ENCODE data around the gene UGT1A3. TPM values are rescaled to one million over a fixed set of nuclear protein-coding genes. Genes with fewer than 3 reads are reported as not detected.
A peak's percentile ranks its signal among the peaks of the same experiment; 100 is the strongest.

UGT1A3 gene
- total and polyA plus RNA-seq, 3 experiments from 2014 or later: not detected

GRCh38 chr2:233689501-233689900 is 39.3 kb upstream of the UGT1A3 start:
- Histone ChIP-seq H3K27me3 (ENCODE audit: insufficient read depth, low read length, poor library complexity, severe bottlenecking) (no peaks in the 10 kb centered on the region), H3K4me1 (ENCODE audit: insufficient read depth, low read length) (no peaks in the 10 kb centered on the region), H3K9me3 (ENCODE audit: low read length) (no peaks in the 10 kb centered on the region), H3K27ac (ENCODE audit: low read depth, low read length) (no peak overlapping the region), H3K4me3 (ENCODE audit: low read length) (no peak overlapping the region), H3K36me3 (ENCODE audit: insufficient read depth, low read length) (no peaks in the 10 kb centered on the region)
- Mint-ChIP-seq H3K4me1 (no peaks in the 10 kb centered on the region), H3K9me3 (no peaks in the 10 kb centered on the region), H3K27me3 (peaks cover 11 to 53% of the 10 kb centered on the region in 2 donors), H3K27ac (no peak overlapping the region), H3K4me3 (no peak overlapping the region), H3K36me3 (no peaks in the 10 kb centered on the region)
- POLR2A ChIA-PET: no interaction called here
- no peak for DNase-seq
- CTCF ChIA-PET: no interaction called here

GRCh38 chr2:233690444-233690843 is 38.4 kb upstream of the UGT1A3 start:
- Mint-ChIP-seq H3K4me1 (no peaks in the 10 kb centered on the region), H3K4me3 (no peak overlapping the region), H3K27me3 (peaks cover 13 to 49% of the 10 kb centered on the region in 2 donors), H3K27ac (no peak overlapping the region), H3K36me3 (no peaks in the 10 kb centered on the region), H3K9me3 (no peaks in the 10 kb centered on the region)
- no peaks in the 10 kb centered on the region for H3K27me3 ChIP-seq (ENCODE audit: insufficient read depth, low read length, poor library complexity, severe bottlenecking)
- CTCF ChIA-PET: no interaction called here
- H3K36me3 ChIP-seq (ENCODE audit: insufficient read depth, low read length): no peaks in the 10 kb centered on the region
- POLR2A ChIA-PET: no interaction called here
- H3K9me3 ChIP-seq (ENCODE audit: low read length): no peaks in the 10 kb centered on the region
- DNase-seq: no peak
- H3K4me1 ChIP-seq (ENCODE audit: insufficient read depth, low read length): no peaks in the 10 kb centered on the region
- no peak overlapping the region for H3K4me3 ChIP-seq (ENCODE audit: low read length)
- no peak overlapping the region for H3K27ac ChIP-seq (ENCODE audit: low read depth, low read length)

- CTCF ChIA-PET: no interaction called here
- Mint-ChIP-seq H3K27ac (peak overlapping the region in 1 of 8 donors; percentile 59), H3K9me3 (no peaks in the 10 kb centered on the region), H3K4me1 (no peaks in the 10 kb centered on the region), H3K4me3 (no peak overlapping the region), H3K27me3 (peaks cover 11 to 44% of the 10 kb centered on the region in 2 donors), H3K36me3 (no peaks in the 10 kb centered on the region)
- no peak for DNase-seq
- Histone ChIP-seq H3K9me3 (ENCODE audit: low read length) (no peaks in the 10 kb centered on the region), H3K27me3 (ENCODE audit: insufficient read depth, low read length, poor library complexity, severe bottlenecking) (no peaks in the 10 kb centered on the region), H3K4me3 (ENCODE audit: low read length) (no peak overlapping the region), H3K27ac (ENCODE audit: low read depth, low read length) (no peak overlapping the region), H3K4me1 (ENCODE audit: insufficient read depth, low read length) (no peaks in the 10 kb centered on the region), H3K36me3 (ENCODE audit: insufficient read depth, low read length) (no peaks in the 10 kb centered on the region)
- POLR2A ChIA-PET: no interaction called here
Measured at GRCh38 chr2:233691443-233692433, 37.1 kb upstream of the UGT1A3 start.

- DNase-seq: no peak
- H3K4me3 Mint-ChIP-seq: no peak within 1 kb of the TSS
- ChIA-PET CTCF (no interaction called here), POLR2A (no interaction called here)
- H3K4me3 ChIP-seq (ENCODE audit: low read length): no peak within 1 kb of the TSS
- no peak within 1 kb of the TSS for H3K27ac ChIP-seq (ENCODE audit: low read depth, low read length)
- H3K27ac Mint-ChIP-seq: peak within 1 kb of the TSS in 1 of 8 donors; percentile 8
- no peaks in the 10 kb centered on the region for H3K9me3 ChIP-seq (ENCODE audit: low read length)
- H3K4me1 Mint-ChIP-seq: no peaks in the 10 kb centered on the region
- no peaks in the 10 kb centered on the region for H3K9me3 Mint-ChIP-seq
- no peaks in the 10 kb centered on the region for H3K36me3 Mint-ChIP-seq
- H3K27me3 Mint-ChIP-seq: peaks cover 10 to 47% of the 10 kb centered on the region in 2 donors
- no peaks in the 10 kb centered on the region for H3K4me1 ChIP-seq (ENCODE audit: insufficient read depth, low read length)
- no peaks in the 10 kb centered on the region for H3K27me3 ChIP-seq (ENCODE audit: insufficient read depth, low read length, poor library complexity, severe bottlenecking)
- H3K36me3 ChIP-seq (ENCODE audit: insufficient read depth, low read length): no peaks in the 10 kb centered on the region
Measured at GRCh38 chr2:233692648-233693047, 36.2 kb upstream of the UGT1A3 start, which contains the start of gene UGT1A6. UGT1A6 (plus strand) TSS chr2:233692890; CDS start chr2:233693005, 115 bp downstream.

- POLR2A ChIA-PET: no interaction called here
- Mint-ChIP-seq H3K9me3 (no peaks in the 10 kb centered on the region), H3K4me1 (no peaks in the 10 kb centered on the region), H3K36me3 (no peaks in the 10 kb centered on the region), H3K27ac (no peak overlapping the region), H3K27me3 (peaks cover 11 to 45% of the 10 kb centered on the region in 2 donors), H3K4me3 (no peak overlapping the region)
- H3K4me3 ChIP-seq (ENCODE audit: low read length): no peak overlapping the region
- no peaks in the 10 kb centered on the region for H3K4me1 ChIP-seq (ENCODE audit: insufficient read depth, low read length)
- no peak for DNase-seq
- CTCF ChIA-PET: no interaction called here
- H3K27me3 ChIP-seq (ENCODE audit: insufficient read depth, low read length, poor library complexity, severe bottlenecking): no peaks in the 10 kb centered on the region
- no peaks in the 10 kb centered on the region for H3K9me3 ChIP-seq (ENCODE audit: low read length)
- no peaks in the 10 kb centered on the region for H3K36me3 ChIP-seq (ENCODE audit: insufficient read depth, low read length)
- H3K27ac ChIP-seq (ENCODE audit: low read depth, low read length): no peak overlapping the region
Measured at GRCh38 chr2:233693963-233694362, 34.9 kb upstream of the UGT1A3 start.

- DNase-seq: no peak
- Mint-ChIP-seq H3K9me3 (no peaks in the 10 kb centered on the region), H3K4me1 (no peaks in the 10 kb centered on the region), H3K36me3 (no peaks in the 10 kb centered on the region), H3K27me3 (peaks cover 7 to 26% of the 10 kb centered on the region in 2 donors), H3K4me3 (no peak overlapping the region), H3K27ac (no peak overlapping the region)
- Histone ChIP-seq H3K27me3 (ENCODE audit: insufficient read depth, low read length, poor library complexity, severe bottlenecking) (no peaks in the 10 kb centered on the region), H3K27ac (ENCODE audit: low read depth, low read length) (no peak overlapping the region), H3K36me3 (ENCODE audit: insufficient read depth, low read length) (no peaks in the 10 kb centered on the region), H3K9me3 (ENCODE audit: low read length) (no peaks in the 10 kb centered on the region), H3K4me3 (ENCODE audit: low read length) (no peak overlapping the region), H3K4me1 (ENCODE audit: insufficient read depth, low read length) (no peaks in the 10 kb centered on the region)
- POLR2A ChIA-PET: no interaction called here
- CTCF ChIA-PET: no interaction called here
Measured at GRCh38 chr2:233698740-233699139, 30.1 kb upstream of the UGT1A3 start.

- POLR2A ChIA-PET: no interaction called here
- CTCF ChIA-PET: no interaction called here
- no peak overlapping the region for H3K27ac Mint-ChIP-seq
Measured at GRCh38 chr2:233699424-233700027, 29.3 kb upstream of the UGT1A3 start.

GRCh38 chr2:233700028-233700635 is 28.7 kb upstream of the UGT1A3 start:
- H3K4me3 Mint-ChIP-seq: no peak overlapping the region
- H3K27ac Mint-ChIP-seq: no peak overlapping the region
- H3K4me1 Mint-ChIP-seq: no peaks in the 10 kb centered on the region
- H3K36me3 Mint-ChIP-seq: peaks cover 0 to 2% (median 0%) of the 10 kb centered on the region in 3 donors
- Histone ChIP-seq H3K27ac (ENCODE audit: low read depth, low read length) (peak overlapping the region; percentile 2), H3K4me1 (ENCODE audit: insufficient read depth, low read length) (no peaks in the 10 kb centered on the region), H3K36me3 (ENCODE audit: insufficient read depth, low read length) (no peaks in the 10 kb centered on the region), H3K9me3 (ENCODE audit: low read length) (no peaks in the 10 kb centered on the region), H3K27me3 (ENCODE audit: insufficient read depth, low read length, poor library complexity, severe bottlenecking) (no peaks in the 10 kb centered on the region), H3K4me3 (ENCODE audit: low read length) (no peak overlapping the region)
- peaks cover 12 to 25% of the 10 kb centered on the region in 2 donors for H3K27me3 Mint-ChIP-seq
- CTCF ChIA-PET: no interaction called here
- peaks cover 0 to 6% (median 4%) of the 10 kb centered on the region in 5 donors for H3K9me3 Mint-ChIP-seq
- POLR2A ChIA-PET: no interaction called here
- DNase-seq: no peak

More at GRCh38 chr2:233699424-233700027, 29.3 kb upstream of the UGT1A3 start:
- no peaks in the 10 kb centered on the region for H3K27me3 ChIP-seq (ENCODE audit: insufficient read depth, low read length, poor library complexity, severe bottlenecking)
- H3K4me1 ChIP-seq (ENCODE audit: insufficient read depth, low read length): no peaks in the 10 kb centered on the region
- peaks cover 0 to 2% (median 0%) of the 10 kb centered on the region in 3 donors for H3K36me3 Mint-ChIP-seq
- no peaks in the 10 kb centered on the region for H3K9me3 ChIP-seq (ENCODE audit: low read length)
- no peaks in the 10 kb centered on the region for H3K36me3 ChIP-seq (ENCODE audit: insufficient read depth, low read length)
- peaks cover 0 to 6% (median 4%) of the 10 kb centered on the region in 5 donors for H3K9me3 Mint-ChIP-seq
- no peak overlapping the region for H3K4me3 Mint-ChIP-seq
- H3K27ac ChIP-seq (ENCODE audit: low read depth, low read length): peak overlapping the region; percentile 2
- no peak for DNase-seq
- no peak overlapping the region for H3K4me3 ChIP-seq (ENCODE audit: low read length)
- no peaks in the 10 kb centered on the region for H3K4me1 Mint-ChIP-seq
- peaks cover 7 to 24% of the 10 kb centered on the region in 2 donors for H3K27me3 Mint-ChIP-seq

Measured in CD8-positive, alpha-beta memory T cell (primary cell).